Measurements from ENCODE around the gene MIPOL1. TPM values are rescaled to one million over a fixed set of nuclear protein-coding genes. Genes with fewer than 3 reads are reported as not detected.

MIPOL1 gene
- total and polyA plus RNA-seq, 5 donors from 2014 or later, result not detected

DNA sequence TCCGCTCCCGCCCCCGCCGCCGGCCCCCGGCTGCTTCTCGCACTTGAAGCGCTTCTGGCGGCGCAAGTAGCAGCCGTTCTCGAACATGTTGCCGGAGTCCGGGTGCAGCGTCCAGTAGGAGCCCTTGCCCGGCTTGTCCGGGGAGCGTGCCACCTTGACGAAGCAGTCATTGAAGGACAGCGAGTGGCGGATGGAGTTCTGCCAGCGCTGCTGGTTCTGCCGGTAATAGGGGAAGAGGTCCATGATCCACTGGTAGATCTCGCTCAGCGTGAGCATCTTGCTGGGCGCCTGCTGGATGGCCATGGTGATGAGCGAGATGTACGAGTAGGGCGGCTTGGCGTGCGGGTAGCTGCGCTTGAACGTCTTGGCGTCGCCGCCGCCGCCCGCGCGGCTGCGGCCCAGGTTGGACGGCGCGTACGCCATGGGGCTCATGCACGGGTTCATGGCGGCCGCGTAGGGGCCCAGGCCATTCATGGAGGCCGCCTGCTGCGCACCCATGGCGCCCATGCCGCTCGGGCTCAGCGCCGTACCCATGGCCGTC is 394.3 kb downstream of the MIPOL1 start:
- no peak overlapping the region for H3K27ac ChIP-seq (ENCODE audit: insufficient read depth, low read length, poor library complexity, severe bottlenecking)
- H3K27ac Mint-ChIP-seq, result no peak overlapping the region
- peaks cover 47% of the 10 kb centered on the region for H3K27me3 ChIP-seq (ENCODE audit: control insufficient read depth, insufficient read depth, low read length)
- peaks cover 0 to 4% of the 10 kb centered on the region in 2 experiments for H3K9me3 ChIP-seq (ENCODE audit: control insufficient read depth in 2 of 2, low read length in 2 of 2)
- H3K36me3 Mint-ChIP-seq, result no peaks in the 10 kb centered on the region
- DNase-seq (no peak), ATAC-seq (ENCODE audit: low read depth in 2 of 2) (no peak)
- H3K4me1 ChIP-seq (ENCODE audit: control insufficient read depth, insufficient read depth, low read length, poor library complexity, severe bottlenecking), result peaks cover 17% of the 10 kb centered on the region
- no peak overlapping the region for H3K4me3 Mint-ChIP-seq
- H3K27me3 Mint-ChIP-seq, result peaks cover 78% of the 10 kb centered on the region
- H3K4me1 Mint-ChIP-seq, result peaks cover 4 to 21% (median 10%) of the 10 kb centered on the region in 4 donors
- H3K36me3 ChIP-seq (ENCODE audit: control insufficient read depth, insufficient read depth, low read length), result no peaks in the 10 kb centered on the region
- H3K4me3 ChIP-seq (ENCODE audit: low read depth, low read length), result no peak overlapping the region
- peaks cover 0 to 24% (median 6%) of the 10 kb centered on the region in 7 donors for H3K9me3 Mint-ChIP-seq

DNA sequence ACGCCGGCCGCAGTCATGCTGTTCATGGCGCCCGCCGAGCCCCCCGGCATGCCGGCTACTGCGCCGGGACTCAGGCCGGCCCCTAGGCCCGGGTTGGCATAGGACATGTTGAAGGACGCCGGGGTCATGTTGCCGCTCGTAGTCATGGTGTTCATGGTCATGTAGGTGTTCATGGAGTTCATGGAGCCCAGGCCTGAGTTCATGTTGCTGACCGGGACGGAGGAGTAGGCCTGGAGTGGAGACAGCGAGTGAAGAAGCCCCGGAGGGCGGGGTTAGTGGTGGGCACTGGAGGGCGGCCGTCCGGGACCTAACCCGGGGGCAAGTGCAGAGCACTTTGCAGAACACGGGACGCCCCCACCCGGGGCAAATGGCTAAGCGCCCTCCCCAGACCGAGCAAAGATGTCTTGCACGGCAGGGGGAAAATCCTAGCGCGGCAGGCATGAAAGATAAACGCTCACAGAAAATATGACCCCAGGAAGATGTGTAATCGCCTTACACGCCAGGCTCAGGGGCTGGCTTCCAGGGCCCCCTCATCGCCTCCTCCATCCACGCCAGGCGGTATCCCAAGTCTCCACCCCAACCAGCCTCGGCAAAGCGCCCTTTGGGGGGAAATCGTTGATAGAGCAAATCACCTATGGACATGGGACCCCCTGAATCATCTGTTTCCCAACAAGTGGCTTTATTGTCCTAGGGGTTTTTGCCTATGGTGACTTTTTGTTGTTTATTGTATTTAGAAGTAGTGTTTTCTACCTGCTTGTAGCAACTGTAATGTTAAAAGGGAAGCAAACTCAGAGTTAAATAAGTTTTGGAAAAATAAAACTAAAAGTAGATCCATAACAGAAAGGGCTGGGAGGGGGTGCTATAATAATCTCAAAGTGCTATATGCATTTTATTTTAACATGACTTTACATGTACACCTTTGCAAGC is 395.0 kb downstream of the MIPOL1 start:
- H3K27me3 ChIP-seq (ENCODE audit: control insufficient read depth, insufficient read depth, low read length), result peaks cover 48% of the 10 kb centered on the region
- ATAC-seq (ENCODE audit: low read depth in 2 of 2), result no peak
- peaks cover 79% of the 10 kb centered on the region for H3K27me3 Mint-ChIP-seq
- peaks cover 0 to 4% of the 10 kb centered on the region in 2 experiments for H3K9me3 ChIP-seq (ENCODE audit: control insufficient read depth in 2 of 2, low read length in 2 of 2)
- H3K36me3 Mint-ChIP-seq, result no peaks in the 10 kb centered on the region
- H3K36me3 ChIP-seq (ENCODE audit: control insufficient read depth, insufficient read depth, low read length), result no peaks in the 10 kb centered on the region
- H3K4me1 ChIP-seq (ENCODE audit: control insufficient read depth, insufficient read depth, low read length, poor library complexity, severe bottlenecking), result peaks cover 17% of the 10 kb centered on the region
- peaks cover 0 to 24% (median 5%) of the 10 kb centered on the region in 7 donors for H3K9me3 Mint-ChIP-seq
- no peak overlapping the region for H3K4me3 Mint-ChIP-seq
- no peak overlapping the region for H3K27ac ChIP-seq (ENCODE audit: insufficient read depth, low read length, poor library complexity, severe bottlenecking)
- H3K27ac Mint-ChIP-seq, result no peak overlapping the region
- no peak overlapping the region for H3K4me3 ChIP-seq (ENCODE audit: low read depth, low read length)
- peaks cover 4 to 23% (median 10%) of the 10 kb centered on the region in 4 donors for H3K4me1 Mint-ChIP-seq
- DNase-seq, result no peak

DNA sequence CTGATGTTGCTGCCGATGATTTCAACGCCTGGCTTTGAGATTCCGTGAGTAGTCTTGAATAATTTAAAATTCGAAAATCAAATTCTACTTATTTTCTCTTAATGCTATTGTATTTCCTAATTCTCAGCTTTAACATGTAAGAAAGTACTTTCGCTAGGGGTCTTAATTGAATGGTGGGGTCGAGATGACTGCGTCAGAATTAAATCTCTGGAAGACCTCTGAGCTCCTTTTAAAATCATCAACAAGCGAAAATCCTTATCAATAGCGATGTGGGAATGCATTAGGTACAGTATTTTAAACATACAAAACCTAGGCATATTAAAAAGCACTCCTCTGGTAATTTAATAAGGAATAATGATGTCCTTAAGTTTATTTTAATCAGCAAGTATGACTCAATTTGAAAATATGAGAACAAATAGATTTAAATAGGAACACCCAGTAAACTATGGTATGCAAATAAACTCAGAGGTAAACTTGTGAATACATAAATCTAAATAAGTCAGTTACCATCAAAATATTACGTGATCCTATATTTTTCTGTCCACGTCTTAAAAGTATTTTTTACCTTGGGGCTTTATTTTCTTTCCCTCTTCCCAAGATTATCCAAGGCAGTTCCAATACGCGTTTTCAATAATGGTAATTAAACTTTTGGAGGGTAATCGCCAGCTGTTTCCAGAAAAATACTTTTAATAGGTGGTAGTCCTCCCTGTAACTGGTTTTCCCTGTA is 395.9 kb downstream of the MIPOL1 start:
- H3K27ac ChIP-seq (ENCODE audit: insufficient read depth, low read length, poor library complexity, severe bottlenecking), result no peak overlapping the region
- Mint-ChIP-seq H3K27me3 (peaks cover 77% of the 10 kb centered on the region), H3K4me3 (peak overlapping the region in 3 of 4 donors; percentile 66 to 74 (median 73)), H3K4me1 (peaks cover 4 to 26% (median 10%) of the 10 kb centered on the region in 4 donors), H3K9me3 (peaks cover 0 to 24% (median 5%) of the 10 kb centered on the region in 7 donors), H3K27ac (no peak overlapping the region), H3K36me3 (no peaks in the 10 kb centered on the region)
- H3K4me3 ChIP-seq (ENCODE audit: low read depth, low read length), result no peak overlapping the region
- peaks cover 0 to 4% of the 10 kb centered on the region in 2 experiments for H3K9me3 ChIP-seq (ENCODE audit: control insufficient read depth in 2 of 2, low read length in 2 of 2)
- H3K27me3 ChIP-seq (ENCODE audit: control insufficient read depth, insufficient read depth, low read length), result peaks cover 51% of the 10 kb centered on the region
- no peaks in the 10 kb centered on the region for H3K36me3 ChIP-seq (ENCODE audit: control insufficient read depth, insufficient read depth, low read length)
- no peak for DNase-seq
- ATAC-seq (ENCODE audit: low read depth in 2 of 2), result no peak
- H3K4me1 ChIP-seq (ENCODE audit: control insufficient read depth, insufficient read depth, low read length, poor library complexity, severe bottlenecking), result peaks cover 17% of the 10 kb centered on the region

DNA sequence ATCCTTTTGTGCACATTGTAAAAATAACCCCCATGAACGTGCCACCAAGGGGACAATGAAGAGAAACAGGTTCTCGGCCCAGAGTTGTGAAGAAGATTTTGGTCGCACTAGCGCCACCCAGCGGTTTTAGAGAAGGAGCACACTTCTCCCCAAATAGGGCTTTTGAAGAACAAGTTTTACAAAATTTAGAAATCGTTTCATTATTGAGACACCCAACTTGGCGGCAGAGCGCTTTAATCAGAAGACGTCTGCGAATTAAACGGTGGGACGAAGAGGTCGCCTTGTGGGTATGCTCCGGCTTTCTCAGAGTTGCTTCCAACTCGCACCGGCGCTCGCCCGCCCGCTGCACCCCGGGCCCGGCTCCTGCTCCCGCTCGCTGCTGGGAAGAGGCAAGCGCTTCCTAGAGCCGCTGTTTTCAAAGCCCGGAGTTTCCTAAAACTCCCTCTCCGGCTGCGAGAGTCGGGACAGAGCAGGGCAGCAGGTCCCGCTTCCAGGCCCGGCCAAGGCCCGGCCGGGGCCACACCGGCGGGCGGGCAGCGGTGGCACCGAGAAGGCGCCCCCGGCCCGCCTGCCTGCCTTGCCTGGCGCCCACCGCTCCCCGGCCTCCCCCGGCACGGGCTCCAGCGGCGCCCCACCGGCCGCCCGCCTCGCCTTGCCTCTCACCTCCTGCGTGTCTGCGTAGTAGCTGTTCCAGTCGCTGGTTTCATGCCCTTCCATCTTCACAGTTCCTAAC is 396.7 kb downstream of the MIPOL1 start:
- H3K4me1 Mint-ChIP-seq, result peaks cover 4 to 31% (median 10%) of the 10 kb centered on the region in 4 donors
- peak in 1 of 3 donors; percentile 73 for DNase-seq

DNA sequence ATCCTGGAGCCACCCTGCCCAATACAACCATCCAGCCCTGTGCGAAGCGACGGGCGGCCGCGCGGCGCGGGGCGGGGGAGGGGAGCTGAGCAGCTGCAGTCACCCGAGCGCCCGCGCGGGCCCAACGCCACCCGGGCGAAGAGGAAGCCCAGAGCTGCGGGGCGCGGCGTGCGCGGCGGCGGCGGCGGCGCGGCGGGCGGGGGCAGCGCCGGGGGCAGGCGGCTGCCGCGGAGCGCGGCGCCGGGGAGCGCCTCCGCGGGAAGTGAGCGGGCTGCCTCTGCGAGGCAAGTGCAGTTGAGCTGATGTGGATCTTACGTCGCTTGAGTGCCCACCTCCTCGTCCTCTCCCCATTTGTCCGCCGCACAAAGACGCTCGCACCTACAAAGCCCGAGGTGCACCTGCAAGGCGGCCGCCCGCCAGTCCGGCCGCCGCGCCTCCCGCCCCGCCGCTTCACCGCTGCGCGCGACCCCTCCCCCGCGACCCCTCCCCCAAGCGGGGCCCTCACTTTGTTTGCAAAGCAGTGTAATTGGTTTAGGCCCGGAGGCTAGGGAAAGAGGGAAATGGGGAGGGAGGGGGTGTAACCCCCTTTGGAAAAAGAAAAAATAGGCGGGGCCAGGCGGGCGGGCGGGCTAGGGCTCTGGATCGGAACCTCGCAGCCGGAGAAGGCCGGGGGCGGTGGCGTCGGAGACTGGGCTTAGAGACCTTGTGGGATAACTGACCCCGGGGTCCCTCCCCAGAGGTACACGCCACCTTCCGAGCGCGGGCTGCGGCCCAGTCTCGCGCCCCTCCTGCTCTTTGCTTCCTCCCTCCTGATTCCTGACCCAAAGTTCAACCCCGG is 397.5 kb downstream of the MIPOL1 start, which contains the start of the genes FOXA1 and TTC6:
TSS of gene FOXA1 (minus strand) at position 279 of the 838 bp plus-strand sequence. CDS start at position 2, 277 bp downstream.
TSS of gene TTC6 (plus strand) at position 659 of the 838 bp plus-strand sequence. CDS start 26,436 bp downstream, outside the sequence.
- Mint-ChIP-seq H3K27ac (no peak within 1 kb of the TSS), H3K4me1 (peaks cover 4 to 35% (median 11%) of the 10 kb centered on the region in 4 donors), H3K36me3 (no peaks in the 10 kb centered on the region), H3K4me3 (peak within 1 kb of the TSS; percentile 72 to 74 (median 72)), H3K27me3 (peaks cover 75% of the 10 kb centered on the region), H3K9me3 (peaks cover 0 to 20% (median 2%) of the 10 kb centered on the region in 7 donors)
- ATAC-seq (ENCODE audit: low read depth in 2 of 2) (peak in 1 of 2 donors; percentile 22), DNase-seq (peak in 1 of 3 donors; percentile 35)
- Histone ChIP-seq H3K36me3 (ENCODE audit: control insufficient read depth, insufficient read depth, low read length) (no peaks in the 10 kb centered on the region), H3K4me1 (ENCODE audit: control insufficient read depth, insufficient read depth, low read length, poor library complexity, severe bottlenecking) (peaks cover 22% of the 10 kb centered on the region), H3K27ac (ENCODE audit: insufficient read depth, low read length, poor library complexity, severe bottlenecking) (no peak within 1 kb of the TSS), H3K27me3 (ENCODE audit: control insufficient read depth, insufficient read depth, low read length) (peaks cover 45% of the 10 kb centered on the region), H3K4me3 (ENCODE audit: low read depth, low read length) (no peak within 1 kb of the TSS), H3K9me3 (ENCODE audit: control insufficient read depth in 2 of 2, low read length in 2 of 2) (peaks cover 0 to 8% of the 10 kb centered on the region in 2 experiments)

More for the DNA sequence above, 396.7 kb downstream of the MIPOL1 start:
- H3K4me3 Mint-ChIP-seq, result peak overlapping the region; percentile 66 to 74 (median 72)
- H3K4me1 ChIP-seq (ENCODE audit: control insufficient read depth, insufficient read depth, low read length, poor library complexity, severe bottlenecking), result peaks cover 22% of the 10 kb centered on the region
- H3K27ac Mint-ChIP-seq, result no peak overlapping the region
- peaks cover 0 to 8% of the 10 kb centered on the region in 2 experiments for H3K9me3 ChIP-seq (ENCODE audit: control insufficient read depth in 2 of 2, low read length in 2 of 2)
- no peaks in the 10 kb centered on the region for H3K36me3 ChIP-seq (ENCODE audit: control insufficient read depth, insufficient read depth, low read length)
- H3K4me3 ChIP-seq (ENCODE audit: low read depth, low read length), result no peak overlapping the region
- H3K27me3 Mint-ChIP-seq, result peaks cover 74% of the 10 kb centered on the region
- peaks cover 0 to 20% (median 2%) of the 10 kb centered on the region in 7 donors for H3K9me3 Mint-ChIP-seq
- H3K27ac ChIP-seq (ENCODE audit: insufficient read depth, low read length, poor library complexity, severe bottlenecking), result no peak overlapping the region
- H3K27me3 ChIP-seq (ENCODE audit: control insufficient read depth, insufficient read depth, low read length), result peaks cover 50% of the 10 kb centered on the region
- H3K36me3 Mint-ChIP-seq, result no peaks in the 10 kb centered on the region
- no peak for ATAC-seq (ENCODE audit: low read depth in 2 of 2)

DNA sequence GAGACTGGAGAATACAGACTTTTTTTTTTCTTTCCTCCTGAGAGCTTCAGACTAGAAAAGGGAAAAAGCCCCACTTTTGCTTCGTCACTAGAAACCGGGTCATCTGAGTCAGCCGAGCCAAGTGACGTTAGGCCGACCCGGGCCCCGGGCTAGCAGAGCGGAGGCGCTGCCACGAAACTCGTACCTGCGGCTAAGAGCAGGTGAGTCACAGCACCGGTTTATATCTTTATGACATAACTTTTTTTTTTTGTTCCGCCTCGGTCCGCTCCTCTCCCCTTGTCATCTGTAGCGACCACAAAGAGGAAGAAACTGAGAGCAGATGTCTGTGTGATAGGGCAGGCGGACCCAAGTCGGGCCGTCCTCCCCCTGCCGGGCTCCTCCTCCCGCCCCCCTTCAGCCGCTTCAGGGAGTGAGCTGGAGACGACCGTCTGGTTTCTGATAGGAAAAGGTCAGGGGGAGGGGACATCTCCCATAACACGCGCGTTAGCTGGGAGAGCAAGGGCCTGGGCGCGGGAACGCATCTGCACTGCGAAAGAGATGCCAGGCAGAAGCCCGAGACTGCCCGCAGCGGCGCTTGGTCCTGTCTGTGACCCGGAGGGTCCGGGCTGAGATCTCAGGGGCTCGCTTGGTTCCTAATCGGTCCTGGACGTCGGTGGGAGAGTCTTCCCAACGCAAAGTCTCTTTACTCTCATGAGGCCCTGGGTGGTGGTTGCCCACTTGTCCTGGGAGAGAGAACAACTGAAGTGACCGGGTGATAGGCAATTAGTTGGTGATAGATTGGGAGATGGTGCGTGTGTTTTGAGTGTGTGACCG is 398.3 kb downstream of the MIPOL1 start:
- H3K4me1 Mint-ChIP-seq, result peaks cover 4 to 38% (median 11%) of the 10 kb centered on the region in 4 donors
- ATAC-seq (ENCODE audit: low read depth in 2 of 2) (peak; percentile 34 to 54), DNase-seq (peak in 2 of 3 donors; percentile 13 to 46)
- peaks cover 22% of the 10 kb centered on the region for H3K4me1 ChIP-seq (ENCODE audit: control insufficient read depth, insufficient read depth, low read length, poor library complexity, severe bottlenecking)
- H3K9me3 ChIP-seq (ENCODE audit: control insufficient read depth in 2 of 2, low read length in 2 of 2), result peaks cover 0 to 8% of the 10 kb centered on the region in 2 experiments
- peaks cover 0 to 16% (median 2%) of the 10 kb centered on the region in 7 donors for H3K9me3 Mint-ChIP-seq
- H3K4me3 ChIP-seq (ENCODE audit: low read depth, low read length), result no peak overlapping the region
- H3K27me3 Mint-ChIP-seq, result peaks cover 75% of the 10 kb centered on the region
- no peak overlapping the region for H3K27ac ChIP-seq (ENCODE audit: insufficient read depth, low read length, poor library complexity, severe bottlenecking)
- no peaks in the 10 kb centered on the region for H3K36me3 ChIP-seq (ENCODE audit: control insufficient read depth, insufficient read depth, low read length)
- peak overlapping the region in 3 of 4 donors; percentile 43 to 72 (median 72) for H3K4me3 Mint-ChIP-seq
- H3K27ac Mint-ChIP-seq, result no peak overlapping the region
- H3K36me3 Mint-ChIP-seq, result no peaks in the 10 kb centered on the region
- H3K27me3 ChIP-seq (ENCODE audit: control insufficient read depth, insufficient read depth, low read length), result peaks cover 41% of the 10 kb centered on the region
